NB4 (cell line): Measurements from ENCODE around the gene BPGM.

Source experiments
- CTCF ChIP-seq: IDR thresholded peaks from one replicate; pipeline ENCODE4 v1.5.1; 2012; ENCODE audit warnings: low read depth, low read length
- POLR2A ChIP-seq: IDR thresholded peaks from 2 replicates; pipeline ENCODE4 v1.6.1; 2011; ENCODE audit warnings: mild to moderate bottlenecking; ENCODE audit not compliant: insufficient read length; ENCODE audit errors: extremely low read depth

GRCh38 chr7:134704827-134705226, 58.2 kb downstream of the BPGM start:
- no peak for TF ChIP-seq POLR2A
- no peak for TF ChIP-seq CTCF
